SH-SY5Y (cell line): ENCODE measurements around the gene IL34.

ENCODE experiments used
- GATA2 ChIP-seq: IDR thresholded peaks from 2 replicates; pipeline ENCODE4 v1.6.1; 2011; ENCODE audit warnings: mild to moderate bottlenecking, low read depth, low read length
- GATA3 ChIP-seq: IDR thresholded peaks from 2 replicates; pipeline ENCODE4 v1.6.1; 2011; ENCODE audit warnings: low read depth, mild to moderate bottlenecking, low read length, moderate library complexity

- TF ChIP-seq GATA3 (no peak), GATA2 (no peak)
These were observed 45.6 kb upstream of the IL34 start for GRCh38 chr16:70600730-70601129.
